A172 (cell line): ENCODE results near the gene SLC2A14. TPM values are rescaled to one million over a fixed set of nuclear protein-coding genes. Genes with fewer than 3 reads are reported as not detected.
"Not testable (repeated sequence)": the region's sequence is repeated elsewhere in the genome, so short reads cannot be mapped to it uniquely, and the experiment has no call there.

Experiments used
- DNase-seq: peaks from one replicate; pipeline ENCODE4 v3.0.0-alpha.2; 2015; ENCODE audit warnings: low spot score
- total RNA-seq: library from RNA; depleted of rRNA; stranded (reverse); fragments of >200 nt; shearing (Covaris generic); gene quantifications from 2 replicates; pipeline ENCODE4 v1.2.3, GENCODE V29; 2014

The SLC2A14 gene
- total RNA-seq, 1 experiment from 2014 or later: not detected

- DNase-seq: no peak
Measured at GRCh38 chr12:7870335-7870734, 2.4 kb downstream of the SLC2A14 start.

DNA sequence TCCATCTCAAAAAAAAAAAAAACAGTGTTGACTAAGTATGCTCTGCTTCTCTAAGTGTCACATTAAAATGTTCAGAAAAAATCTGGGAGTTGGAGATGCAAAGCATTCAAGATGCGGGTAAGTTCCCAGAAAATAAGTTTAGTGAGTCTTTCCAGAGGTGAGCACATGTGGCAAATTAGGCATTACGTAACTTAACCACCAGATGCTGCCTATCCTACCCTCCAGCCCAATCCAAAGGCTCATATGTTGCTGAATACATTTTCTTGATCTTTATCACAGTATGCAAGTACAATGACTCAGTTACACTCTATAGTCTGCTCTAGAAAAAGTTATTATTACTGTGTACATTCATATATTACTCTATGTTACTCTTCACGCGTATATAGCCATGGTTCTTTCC lies 3.6 kb downstream of the SLC2A14 start:
- DNase-seq: no peak

DNA sequence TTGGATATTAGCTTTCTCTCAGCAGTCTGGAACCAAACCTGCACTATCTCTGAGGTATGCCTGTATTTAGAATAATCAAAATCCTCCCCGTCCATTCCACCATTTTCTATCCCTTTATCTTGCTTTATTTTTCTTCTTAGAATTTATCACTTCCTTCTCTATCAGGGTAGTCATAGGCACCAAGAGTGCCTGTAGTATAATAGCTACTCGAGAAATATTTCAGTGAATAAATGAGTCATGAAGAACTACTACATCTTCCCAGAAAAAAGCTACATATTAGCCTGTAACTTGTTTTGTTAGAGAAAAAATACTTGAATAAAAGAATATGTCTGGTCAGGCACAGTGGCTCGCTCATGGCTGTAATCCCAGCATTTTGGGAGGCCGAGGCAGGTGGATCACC lies 4.3 kb downstream of the SLC2A14 start:
- DNase-seq: peak; percentile 12

GRCh38 chr12:7864601-7865150 lies 8.0 kb downstream of the SLC2A14 start:
- no peak for DNase-seq

DNA sequence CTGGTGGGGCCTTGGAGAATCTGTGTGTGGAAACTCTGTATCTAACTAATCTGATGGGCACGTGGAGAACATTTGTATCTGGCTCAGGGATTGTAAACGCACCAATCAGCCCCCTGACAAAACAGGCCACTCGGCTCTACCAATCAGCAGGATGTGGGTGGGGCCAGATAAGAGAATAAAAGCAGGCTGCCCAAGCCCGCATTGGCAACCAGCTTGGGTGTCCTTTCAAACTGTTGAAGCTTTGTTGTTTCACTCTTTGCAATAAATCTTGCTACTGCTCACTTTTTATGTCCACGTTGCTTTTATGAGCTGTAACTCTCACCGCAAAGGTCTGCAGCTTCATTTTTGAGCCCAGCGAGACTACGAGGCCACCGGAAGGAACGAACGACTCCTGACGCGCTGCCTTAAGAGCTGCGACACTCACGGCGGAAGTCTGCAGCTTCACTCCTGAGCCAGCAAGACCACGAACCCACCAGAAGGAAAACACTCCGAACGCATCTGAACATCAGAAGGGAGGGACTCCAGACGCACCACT lies 9.8 kb downstream of the SLC2A14 start:
- not testable (repeated sequence) for DNase-seq

DNA sequence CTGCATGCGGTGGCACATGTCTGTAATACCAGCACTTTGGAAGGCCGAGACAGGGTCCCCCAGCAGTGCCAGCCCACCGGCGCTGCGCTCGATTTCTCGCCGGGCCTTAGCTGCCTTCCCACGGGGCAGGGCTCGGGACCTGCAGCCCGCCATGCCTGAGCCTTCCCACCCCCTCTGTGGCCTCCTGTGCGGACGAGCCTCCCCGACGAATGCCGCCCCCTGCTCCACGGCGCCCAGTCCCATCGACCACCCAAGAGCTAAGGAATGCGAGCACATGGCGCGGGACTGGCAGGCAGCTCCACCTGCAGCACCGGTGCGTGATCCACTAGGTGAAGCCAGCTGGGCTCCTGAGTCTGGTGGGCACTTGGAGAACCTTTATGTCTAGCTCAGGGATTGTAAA lies 10.4 kb downstream of the SLC2A14 start:
- not testable (repeated sequence) for DNase-seq

- peak; percentile 41 for DNase-seq
Measured at GRCh38 chr12:7859552-7859951, 13.2 kb downstream of the SLC2A14 start.

DNA sequence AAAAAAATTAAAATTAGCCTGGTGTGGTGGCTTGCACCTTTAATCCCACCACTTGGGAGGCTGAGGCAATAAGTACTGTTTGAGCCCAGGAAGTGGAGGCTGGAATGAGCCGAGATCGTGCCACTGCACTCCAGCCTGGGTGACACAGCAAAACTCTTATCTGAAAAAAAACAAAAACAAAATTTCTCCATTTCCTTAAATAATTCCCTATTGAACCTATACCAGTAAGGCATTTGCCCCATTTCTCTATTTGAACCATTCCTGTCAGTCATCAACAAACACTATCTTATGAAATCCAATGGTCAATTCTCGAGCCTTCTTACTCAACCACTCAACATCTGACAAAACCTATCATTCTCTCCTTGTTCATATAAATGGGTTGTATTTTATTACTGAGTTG lies 14.7 kb downstream of the SLC2A14 start:
- no peak for DNase-seq

- DNase-seq: no peak
Measured at GRCh38 chr12:7856516-7856915, 16.2 kb downstream of the SLC2A14 start.

DNA sequence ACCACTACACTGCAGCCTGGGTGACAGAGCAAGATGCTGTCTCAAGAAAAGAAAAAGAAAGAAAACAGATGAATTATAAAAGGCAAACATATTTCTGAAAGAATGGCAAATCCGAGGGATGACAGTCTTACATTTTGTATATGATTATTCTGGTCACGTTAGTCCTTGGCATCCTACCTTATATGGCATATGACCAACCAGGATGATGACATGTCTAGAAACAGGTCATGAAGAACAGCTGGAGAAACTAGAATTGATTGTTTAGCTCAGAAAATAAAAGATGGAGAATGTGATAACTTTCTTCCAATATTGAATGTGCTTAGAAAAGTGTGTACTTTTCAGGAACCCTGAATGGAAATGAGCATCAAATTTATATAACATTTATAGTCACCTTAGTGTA lies 19.2 kb downstream of the SLC2A14 start:
- DNase-seq: no peak

DNA sequence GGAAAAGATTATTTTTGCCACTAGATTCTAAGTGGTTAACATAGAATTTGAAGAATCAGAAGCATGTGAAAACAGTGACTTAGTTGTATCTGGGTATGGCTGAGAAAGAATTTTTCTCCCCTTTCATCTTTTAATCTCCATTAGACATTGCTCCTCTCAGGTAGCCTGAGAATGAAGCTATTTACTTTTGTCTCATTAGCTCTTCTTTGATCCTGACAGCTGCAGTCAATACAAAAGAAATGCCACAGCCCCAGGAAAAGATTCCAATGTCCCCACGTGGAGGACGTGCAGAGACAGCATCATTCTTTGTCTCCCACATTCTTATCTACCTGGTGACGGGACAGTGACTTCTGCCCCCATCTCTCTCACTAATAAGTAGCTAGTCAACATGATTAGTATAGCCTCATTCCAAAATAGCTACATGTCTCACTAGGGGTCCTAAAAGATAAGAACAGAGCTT lies 21.1 kb downstream of the SLC2A14 start:
- DNase-seq: not testable (repeated sequence)

- not testable (repeated sequence) for DNase-seq
Measured at GRCh38 chr12:7850099-7850498, 22.6 kb downstream of the SLC2A14 start.

GRCh38 chr12:7848098-7848422 lies 24.7 kb downstream of the SLC2A14 start:
- DNase-seq: not testable (repeated sequence)

GRCh38 chr12:7847226-7848097 lies 25.3 kb downstream of the SLC2A14 start:
- not testable (repeated sequence) for DNase-seq

GRCh38 chr12:7844116-7844515 lies 28.6 kb downstream of the SLC2A14 start:
- no peak for DNase-seq

GRCh38 chr12:7843583-7843982 lies 29.1 kb downstream of the SLC2A14 start:
- DNase-seq: not testable (repeated sequence)

GRCh38 chr12:7843149-7843548 lies 29.6 kb downstream of the SLC2A14 start:
- DNase-seq: not testable (repeated sequence)

GRCh38 chr12:7842444-7842843 lies 30.3 kb downstream of the SLC2A14 start:
- DNase-seq: not testable (repeated sequence)

DNA sequence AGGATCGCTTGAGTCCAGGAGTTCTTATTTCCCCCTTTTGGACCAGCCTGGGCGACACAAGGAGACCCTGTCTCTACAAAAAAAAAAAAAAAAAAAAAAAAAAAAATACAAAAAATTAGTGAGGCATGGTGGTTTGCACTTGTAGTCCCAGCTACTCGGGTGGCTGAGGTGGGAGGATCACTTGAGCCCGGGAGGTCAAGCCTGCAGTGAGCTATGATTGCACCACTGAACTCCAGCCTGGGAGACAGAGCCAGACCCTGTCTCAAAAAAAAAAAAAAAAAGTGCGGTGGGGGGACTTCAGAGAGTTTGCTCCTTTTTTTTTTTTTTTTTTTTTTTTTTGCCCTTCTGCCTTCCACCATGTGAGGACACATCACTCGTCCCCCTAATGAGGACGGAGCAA lies 32.9 kb downstream of the SLC2A14 start:
- DNase-seq: not testable (repeated sequence)

DNA sequence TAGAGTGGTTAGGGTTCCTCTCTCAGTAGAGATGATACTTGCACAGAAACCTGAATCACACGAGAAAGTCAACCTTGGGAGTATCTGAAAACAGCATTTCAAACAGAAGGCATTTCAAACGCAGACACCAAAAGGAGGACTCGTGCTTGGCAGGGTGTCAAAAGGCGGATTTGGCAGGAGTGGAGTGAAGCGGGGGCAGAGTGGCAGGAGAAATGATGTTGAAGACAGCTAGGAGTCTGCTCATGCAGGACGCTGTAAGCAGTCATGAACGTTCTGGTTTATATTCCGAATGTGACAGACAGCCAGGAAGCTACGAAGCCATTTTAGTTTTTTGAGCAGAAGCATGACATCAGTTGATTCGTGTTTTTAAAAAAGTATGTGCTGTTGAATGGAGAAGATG lies 33.5 kb downstream of the SLC2A14 start:
- not testable (repeated sequence) for DNase-seq

DNA sequence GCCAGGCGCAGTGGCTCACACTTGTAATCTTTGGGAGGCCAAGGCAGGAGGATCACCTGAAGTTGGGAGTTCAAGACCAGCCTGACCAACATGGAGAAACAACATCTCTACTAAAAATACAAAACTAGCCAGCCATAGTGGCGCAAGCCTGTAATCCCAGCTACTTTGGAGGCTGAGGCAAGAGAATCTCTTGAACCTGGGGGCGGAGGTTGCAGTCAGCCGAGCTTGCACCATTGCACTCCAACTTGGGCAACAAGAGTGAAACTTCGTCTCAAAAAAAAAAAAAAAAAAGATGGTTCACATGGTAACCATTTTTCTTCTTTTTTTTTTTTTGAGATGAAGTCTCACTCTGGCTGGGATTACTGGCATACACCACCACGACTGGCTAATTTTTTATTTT lies 35.3 kb downstream of the SLC2A14 start:
- DNase-seq: no peak

- no peak for DNase-seq
Measured at GRCh38 chr12:7835766-7836165, 36.9 kb downstream of the SLC2A14 start.

- no peak for DNase-seq
Measured at GRCh38 chr12:7835116-7835515, 37.6 kb downstream of the SLC2A14 start.
